AML-193 (cell line): Measurements from ENCODE around the gene CACNA1B.

Source experiments
- DNase-seq, 2 experiments: peaks; one replicate each; lab custom pipeline; 2025; lab: John Stamatoyannopoulos, UW

CACNA1B gene

GRCh38 chr9:137986268-137987099 lies 108.9 kb downstream of the CACNA1B start:
- DNase-seq = no peak

GRCh38 chr9:137987244-137988030 lies 109.9 kb downstream of the CACNA1B start:
- no peak for DNase-seq

- DNase-seq = no peak
These were observed 110.5 kb downstream of the CACNA1B start for GRCh38 chr9:137988051-137988450.

GRCh38 chr9:137988701-137989100 lies 111.1 kb downstream of the CACNA1B start:
- DNase-seq = no peak

- DNase-seq = no peak
These were observed 111.6 kb downstream of the CACNA1B start for GRCh38 chr9:137989156-137989555.

- DNase-seq = no peak
These were observed 112.6 kb downstream of the CACNA1B start for GRCh38 chr9:137989999-137990715.

GRCh38 chr9:138003485-138004190 lies 126.1 kb downstream of the CACNA1B start:
- DNase-seq = no peak

GRCh38 chr9:138006576-138007233 lies 129.1 kb downstream of the CACNA1B start:
- no peak for DNase-seq

GRCh38 chr9:138007566-138007917 lies 130.0 kb downstream of the CACNA1B start:
- DNase-seq = no peak

GRCh38 chr9:138007918-138008841 lies 130.6 kb downstream of the CACNA1B start:
- DNase-seq = no peak

GRCh38 chr9:138009016-138009802 lies 131.6 kb downstream of the CACNA1B start:
- no peak for DNase-seq

- DNase-seq = no peak
These were observed 132.5 kb downstream of the CACNA1B start for GRCh38 chr9:138009803-138010690.

GRCh38 chr9:138010861-138011260 lies 133.3 kb downstream of the CACNA1B start:
- no peak for DNase-seq

GRCh38 chr9:138011951-138012500 lies 134.4 kb downstream of the CACNA1B start:
- DNase-seq = no peak

GRCh38 chr9:138013273-138013672 lies 135.7 kb downstream of the CACNA1B start:
- DNase-seq = no peak

GRCh38 chr9:138013836-138014562 lies 136.4 kb downstream of the CACNA1B start:
- DNase-seq = no peak

GRCh38 chr9:138014563-138014945 lies 137.0 kb downstream of the CACNA1B start:
- DNase-seq = no peak
